Left renal pelvis (tissue), 4 donors: Measurements from ENCODE around the gene TRPM3. TPM values are rescaled to one million over a fixed set of nuclear protein-coding genes. Genes with fewer than 3 reads are reported as not detected.

Experiments used
- DNase-seq, 4 donors: peaks; one replicate each; pipeline ENCODE4 v3.0.0-alpha.2; 2013; ENCODE audit warnings: low read depth in 4 of 4, low spot score in 3 of 4
- polyA plus RNA-seq, 4 donors: library from polyadenylated mRNA; unstranded; fragments of 120-200 nt; gene quantifications; one replicate each; pipeline ENCODE4 v1.2.1, GENCODE V29; 2013; ENCODE audit not compliant: insufficient read length in 4 of 4

Gene TRPM3
- polyA plus RNA-seq, 4 donors = 6.3 to 16.1 (median 14.4) TPM

DNA sequence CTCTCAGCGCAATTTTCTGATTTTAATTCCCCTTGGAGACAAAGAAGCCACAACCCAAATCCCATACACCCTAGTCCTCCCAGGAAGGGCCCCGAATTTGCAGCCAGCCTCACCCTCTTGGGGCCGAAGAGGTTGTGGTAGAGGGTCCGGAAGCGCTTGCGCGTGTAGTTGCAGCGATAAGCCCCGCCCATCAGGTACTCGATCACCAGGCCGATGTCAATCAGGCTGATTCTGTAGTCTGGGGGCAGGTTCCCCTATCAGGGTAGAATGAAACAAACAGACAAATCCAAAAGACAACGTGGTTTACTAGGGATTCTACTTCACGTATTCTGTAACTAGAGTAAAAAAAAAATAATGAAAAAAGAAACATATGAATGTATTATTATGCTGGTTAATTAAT is 496.3 kb downstream of the TRPM3 start:
- no peak for DNase-seq

DNA sequence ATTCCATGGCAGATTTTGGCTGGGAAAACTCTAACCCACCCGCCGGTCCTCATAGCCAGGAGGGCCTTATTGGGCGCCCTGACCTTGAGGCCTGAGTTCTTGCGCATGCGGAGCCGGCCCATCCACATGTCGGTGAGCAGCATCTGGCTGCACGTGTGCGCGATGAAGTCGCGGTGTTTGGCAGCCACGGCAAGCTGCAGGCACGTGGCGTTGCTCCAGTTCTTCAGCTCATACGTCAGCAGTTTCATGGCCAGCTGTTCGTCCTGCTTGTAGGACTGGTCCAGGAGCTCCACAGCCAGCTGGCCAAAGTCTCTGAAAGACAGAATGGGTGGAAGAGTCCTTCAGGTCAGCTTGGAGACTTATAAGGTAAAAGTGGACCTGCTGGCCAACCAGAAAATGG is 502.6 kb downstream of the TRPM3 start:
- no peak for DNase-seq

DNA sequence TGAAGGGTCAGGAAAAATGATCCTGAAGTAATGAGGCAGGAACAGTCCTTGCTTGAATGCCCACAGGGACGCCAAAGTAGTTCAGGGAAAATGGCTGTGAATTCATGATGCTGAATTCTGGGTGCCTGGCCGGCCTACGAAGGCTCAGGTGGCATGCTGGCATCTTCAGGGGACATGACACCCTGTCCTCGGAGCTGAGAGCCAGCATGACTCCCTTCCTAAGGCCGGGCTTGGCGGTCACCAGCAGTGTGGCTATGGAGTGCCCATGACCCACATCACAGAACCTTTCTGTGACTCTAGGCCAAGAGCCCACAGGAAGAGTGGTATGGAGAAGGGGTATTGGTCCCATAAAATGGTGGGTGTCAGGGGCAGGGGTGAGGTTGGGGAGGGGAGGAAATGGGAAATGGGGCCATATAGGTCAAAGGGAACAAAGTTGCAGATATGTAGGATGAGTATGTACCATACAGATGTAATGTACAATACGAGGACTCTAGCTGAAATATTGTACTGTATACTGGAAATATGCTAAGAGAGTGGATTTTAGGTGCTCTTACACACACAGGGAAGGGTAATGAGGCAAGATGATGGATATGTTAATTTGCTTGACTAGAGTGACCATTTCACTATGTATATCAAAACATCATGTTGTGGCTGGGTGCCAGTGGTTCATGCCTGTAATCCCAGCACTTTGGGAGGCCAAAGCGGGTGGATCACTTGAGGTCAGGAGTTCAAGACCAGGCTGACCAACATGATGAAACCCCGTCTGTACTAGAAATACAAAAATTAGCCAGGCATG is 504.2 kb downstream of the TRPM3 start:
- DNase-seq = no peak

DNA sequence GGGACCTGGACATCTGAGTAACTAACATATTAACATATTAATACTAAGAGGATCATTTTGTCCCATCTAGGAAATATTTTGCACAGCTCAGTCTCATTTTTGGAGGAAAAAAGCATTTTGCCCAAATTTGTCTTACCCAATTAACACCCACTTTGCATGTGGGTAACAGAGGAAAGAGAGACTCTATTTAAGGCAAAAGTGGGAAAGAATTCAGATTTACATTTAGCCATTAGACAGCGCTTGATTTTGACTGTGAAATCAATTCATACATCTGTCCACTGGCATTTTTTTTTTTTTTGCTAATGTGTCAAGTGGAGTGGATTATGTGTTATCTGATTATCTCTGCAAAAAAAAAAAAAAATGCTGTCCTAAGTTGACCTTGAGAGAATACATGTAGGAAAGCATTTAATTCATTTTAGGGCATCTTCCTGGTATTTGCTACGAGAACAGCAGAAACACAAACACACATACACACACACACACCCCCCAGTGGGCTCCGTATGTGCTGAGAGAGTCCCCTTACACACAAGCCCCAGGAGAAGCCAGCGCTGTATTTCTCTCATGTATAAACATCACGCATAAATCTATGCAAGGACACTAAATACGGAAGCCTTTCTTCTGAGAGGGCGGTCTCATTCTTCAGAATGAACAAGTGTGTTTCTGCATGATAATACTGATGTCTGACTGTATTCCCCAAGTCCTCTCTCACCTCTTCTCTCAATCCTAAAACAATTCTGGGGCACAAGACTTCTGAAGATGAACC is 505.0 kb downstream of the TRPM3 start:
- no peak for DNase-seq

DNA sequence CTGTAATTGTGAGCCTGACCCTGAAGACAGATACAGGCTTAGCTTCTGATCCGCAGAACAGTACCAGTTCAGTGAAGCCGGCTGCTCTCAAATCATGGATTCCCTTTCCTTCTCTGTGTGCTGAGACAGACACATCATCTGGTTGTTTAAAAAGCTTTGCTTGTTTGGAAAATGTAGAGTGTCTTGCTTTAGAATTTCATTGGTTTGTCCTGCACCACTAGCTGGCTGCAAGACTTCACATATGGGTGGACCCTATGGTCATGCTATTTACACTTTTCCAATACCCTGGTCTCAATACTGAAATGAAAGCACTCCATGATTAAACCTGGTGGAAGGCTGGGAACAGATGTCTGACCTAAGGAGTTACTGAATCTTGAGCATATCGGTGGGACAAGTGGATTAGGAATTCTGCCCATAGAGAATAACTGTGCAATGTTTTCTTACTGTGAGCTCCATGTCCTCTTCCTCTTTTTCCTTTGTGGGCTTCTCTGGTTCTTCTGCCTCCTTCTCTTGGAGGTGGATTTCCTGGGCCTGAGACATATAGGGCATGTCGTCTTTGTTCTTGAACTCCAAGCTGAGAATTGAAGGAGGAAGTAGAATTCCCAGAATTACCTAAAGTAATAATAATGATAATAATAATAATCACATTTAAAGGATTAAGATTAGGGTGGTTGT is 505.8 kb downstream of the TRPM3 start:
- DNase-seq = no peak

DNA sequence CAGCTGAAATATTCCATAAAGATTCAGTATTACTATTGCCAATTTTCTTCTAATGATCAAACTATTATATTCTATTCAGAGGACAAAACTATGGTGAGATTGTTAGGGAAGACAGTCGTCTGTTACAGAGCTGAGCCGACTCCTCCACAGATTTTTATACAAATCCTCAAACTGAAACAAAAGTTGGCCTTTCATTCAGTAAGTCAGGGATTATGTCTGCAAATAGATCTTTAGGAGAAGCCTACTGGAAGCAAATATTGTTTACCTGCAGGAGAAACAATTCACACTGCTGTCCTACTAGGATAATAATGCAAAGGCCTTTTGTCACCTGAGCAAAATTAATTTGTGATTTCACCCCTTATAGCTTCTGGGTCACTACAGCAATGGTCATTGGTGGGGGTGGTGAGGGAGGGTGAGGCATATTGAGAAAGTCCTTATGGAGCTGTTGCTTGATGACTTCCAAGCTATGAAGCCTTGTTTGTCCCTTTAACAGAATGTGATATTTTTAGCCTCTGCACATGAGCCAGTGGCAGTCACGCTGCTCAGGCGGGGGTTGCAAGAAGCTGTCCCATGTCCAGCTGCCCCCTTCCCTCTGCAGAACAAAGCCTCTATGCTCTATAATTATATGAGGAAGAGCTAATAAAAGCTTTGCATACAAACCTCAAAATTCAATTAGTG is 506.5 kb downstream of the TRPM3 start:
- DNase-seq = no peak

DNA sequence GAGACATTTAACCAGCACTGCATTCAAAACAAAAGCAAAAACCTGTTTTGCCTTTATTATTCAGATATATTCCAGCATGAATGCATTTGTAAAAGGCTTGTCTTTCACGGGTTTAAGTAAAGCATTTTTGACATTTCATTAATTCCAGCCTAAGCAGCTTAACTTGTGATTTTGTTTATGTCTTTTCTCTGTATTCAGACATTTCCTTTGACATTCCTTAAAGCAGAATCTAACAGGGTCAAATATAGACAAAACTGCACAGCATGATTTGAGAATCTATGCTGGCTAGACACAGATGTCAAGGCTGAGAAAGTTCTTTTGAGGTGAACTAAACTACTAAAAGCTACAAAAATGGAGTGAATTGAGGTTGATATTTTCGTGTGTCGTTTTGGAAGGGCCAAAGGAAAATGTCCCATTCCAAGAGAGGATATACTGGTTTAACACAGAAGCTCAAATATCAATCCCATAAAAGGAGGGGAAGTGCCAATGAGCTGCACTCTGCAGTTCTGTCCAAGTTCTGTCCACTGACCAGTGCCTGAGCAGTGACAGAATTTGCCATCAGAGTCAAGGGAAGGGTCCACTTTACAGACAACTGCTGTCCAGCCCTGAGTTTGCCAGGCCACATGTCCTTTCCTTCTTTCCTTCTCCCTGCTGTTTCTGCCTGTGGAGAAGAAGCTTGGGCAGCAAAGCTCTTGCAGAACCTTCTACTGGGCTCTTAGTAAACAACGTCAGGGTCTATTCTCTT is 508.2 kb downstream of the TRPM3 start:
- no peak for DNase-seq

DNA sequence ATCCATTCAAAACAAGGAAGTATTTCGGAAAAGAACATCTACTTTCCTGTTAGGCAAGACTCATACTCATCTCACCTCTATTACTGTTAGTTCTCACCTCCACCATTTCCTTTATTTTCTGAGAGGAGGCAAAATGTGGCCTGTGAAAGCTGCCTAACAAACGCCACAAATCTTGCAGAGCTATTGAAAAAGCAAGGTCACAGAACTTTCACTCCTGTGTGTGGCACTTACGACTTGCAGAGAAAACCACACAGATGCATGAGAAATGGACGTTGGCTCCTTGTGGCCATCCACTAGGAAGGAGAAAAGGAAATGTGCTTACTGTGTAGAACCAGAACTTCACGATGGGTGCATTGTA is 511.2 kb downstream of the TRPM3 start:
- no peak for DNase-seq

DNA sequence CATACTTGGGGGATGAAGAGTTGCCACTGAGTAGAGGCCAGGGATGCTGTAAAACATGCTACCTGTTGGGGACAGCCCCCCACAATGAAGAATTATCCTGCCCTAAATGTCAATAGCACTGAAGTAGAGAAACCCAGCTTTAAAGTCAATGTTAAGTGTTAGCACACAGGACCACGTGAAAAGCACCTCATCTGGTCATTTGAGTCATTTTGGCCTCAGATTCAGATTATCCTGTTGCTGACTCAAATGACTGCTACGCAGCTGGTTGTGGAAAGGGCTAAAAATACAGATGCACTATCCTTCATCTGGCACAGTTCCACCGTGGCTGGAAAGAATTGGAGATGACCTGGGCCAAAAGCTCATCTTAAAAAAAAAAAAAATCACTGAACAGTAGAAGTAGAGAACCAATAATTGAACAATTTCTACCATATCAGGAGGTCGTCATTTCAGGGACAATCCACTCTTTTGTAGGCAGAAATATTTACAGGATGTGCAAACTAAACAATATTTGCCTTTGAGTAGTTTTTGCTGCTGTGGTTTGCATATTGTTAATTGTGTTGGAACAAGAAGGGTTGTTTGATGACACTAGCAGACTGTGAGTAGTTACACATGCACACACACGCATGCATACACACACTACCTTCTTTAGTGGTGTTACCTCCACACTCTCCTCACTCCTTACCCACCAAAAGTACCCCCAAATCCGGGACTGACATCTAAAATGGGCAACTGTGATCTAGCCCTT is 511.7 kb downstream of the TRPM3 start:
- no peak for DNase-seq

DNA sequence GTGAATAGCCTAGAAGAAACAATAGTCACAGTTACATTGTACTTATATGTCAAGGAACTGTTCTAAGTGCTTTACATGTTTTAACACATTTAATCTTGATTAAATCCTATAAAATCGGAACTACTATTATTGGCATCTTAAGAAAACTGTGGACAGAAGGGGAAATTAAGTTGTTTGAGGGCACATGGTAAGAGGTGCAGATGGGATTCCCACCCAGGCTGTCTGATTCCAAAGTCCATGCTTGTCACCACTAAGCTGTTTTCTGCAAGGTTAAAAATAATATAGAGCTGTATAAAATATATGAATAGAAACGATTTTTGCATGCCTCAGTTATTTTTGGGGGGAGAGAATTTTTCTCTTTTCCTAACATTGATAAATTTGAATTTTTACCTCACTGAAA is 512.4 kb downstream of the TRPM3 start:
- no peak for DNase-seq

DNA sequence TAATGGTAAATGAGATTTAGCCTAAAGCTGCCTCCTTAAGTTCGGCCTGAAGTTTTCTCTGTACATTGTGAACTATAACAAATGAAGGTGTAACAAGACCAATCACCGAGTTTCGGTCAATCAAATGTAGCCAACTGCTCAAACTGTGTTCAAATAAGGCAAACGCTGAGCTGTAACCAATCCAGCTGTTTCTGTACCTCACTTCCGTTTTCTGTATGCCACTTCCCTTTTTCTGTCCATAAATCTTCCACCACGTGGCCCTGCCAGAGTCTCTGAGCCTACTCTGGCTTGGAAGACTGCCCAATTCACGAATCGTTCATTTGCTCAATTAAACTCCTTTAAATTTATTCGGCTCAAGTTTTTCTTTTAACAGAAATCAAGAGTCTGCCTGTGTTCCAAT is 513.5 kb downstream of the TRPM3 start:
- DNase-seq = no peak

DNA sequence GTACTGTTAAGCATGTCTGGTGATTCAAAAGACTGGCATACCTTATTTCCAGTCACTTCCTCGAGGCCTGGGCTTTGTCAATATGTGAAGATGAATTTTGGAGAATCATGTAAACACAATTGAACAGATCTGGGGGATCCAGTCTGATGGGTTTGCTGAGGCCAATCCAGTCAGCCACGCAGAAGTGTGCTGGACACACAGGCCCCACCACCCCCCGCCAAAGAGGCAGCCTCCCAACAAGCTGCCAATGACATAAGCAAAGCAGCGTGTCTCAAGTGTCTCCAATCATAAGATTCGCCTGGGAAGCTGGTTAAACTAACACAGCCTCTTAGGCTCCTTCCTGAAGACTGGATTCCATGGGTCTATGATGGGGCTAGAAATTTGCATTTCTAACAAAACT is 514.1 kb downstream of the TRPM3 start:
- no peak for DNase-seq

DNA sequence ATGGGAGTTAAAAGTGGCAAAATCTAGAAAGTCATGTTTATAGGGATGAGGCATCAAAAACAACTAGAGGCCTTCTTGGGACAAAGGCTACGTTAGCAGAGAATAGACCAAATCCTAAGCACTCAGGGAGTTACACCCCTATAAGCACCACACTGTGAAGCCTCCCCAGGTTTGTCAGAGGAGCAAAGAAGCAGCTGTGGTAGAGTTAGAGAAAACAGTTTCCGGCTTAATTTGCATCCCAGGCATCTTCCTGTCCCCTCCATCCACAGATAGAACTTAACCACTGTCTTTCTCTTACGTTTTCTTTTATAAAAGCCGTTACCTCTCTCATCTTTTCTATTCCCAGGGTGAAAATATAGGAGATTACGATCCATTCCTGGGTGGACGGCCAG is 518.4 kb downstream of the TRPM3 start:
- DNase-seq = no peak

DNA sequence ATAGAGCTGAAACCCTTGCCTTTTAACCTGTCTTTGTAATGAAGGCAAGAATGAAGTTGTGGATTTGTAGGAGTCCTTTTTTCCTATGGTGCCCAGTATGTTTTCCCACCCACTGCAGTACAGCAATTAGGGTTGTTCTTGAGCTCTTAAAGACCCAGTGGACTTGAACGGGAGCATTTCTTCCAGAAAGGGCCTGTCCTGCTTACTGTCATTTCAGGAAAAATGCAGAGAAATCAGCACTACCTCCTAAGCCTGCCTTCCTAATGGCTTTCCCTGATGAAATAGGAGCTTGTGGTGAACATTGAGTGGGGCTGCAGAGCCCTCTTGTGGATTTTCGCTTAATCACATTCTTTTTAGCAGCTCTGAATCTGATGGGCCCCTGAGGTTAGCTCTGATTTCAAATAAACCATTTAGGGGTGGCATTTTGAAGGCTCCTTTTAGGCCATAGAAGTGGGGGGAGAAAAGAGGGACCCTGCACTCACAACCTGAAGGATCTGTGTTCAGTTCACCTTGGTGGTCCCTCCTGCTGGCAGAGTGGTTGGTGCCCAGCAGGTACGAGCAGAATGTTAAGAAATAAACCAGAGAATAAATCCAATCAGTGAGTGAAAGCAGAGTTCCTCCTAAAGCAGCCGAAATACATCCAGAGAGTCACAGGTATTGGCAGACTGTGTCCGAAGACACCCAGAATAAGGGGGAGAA is 519.0 kb downstream of the TRPM3 start:
- peak; percentile 47 to 52 (median 50) for DNase-seq

DNA sequence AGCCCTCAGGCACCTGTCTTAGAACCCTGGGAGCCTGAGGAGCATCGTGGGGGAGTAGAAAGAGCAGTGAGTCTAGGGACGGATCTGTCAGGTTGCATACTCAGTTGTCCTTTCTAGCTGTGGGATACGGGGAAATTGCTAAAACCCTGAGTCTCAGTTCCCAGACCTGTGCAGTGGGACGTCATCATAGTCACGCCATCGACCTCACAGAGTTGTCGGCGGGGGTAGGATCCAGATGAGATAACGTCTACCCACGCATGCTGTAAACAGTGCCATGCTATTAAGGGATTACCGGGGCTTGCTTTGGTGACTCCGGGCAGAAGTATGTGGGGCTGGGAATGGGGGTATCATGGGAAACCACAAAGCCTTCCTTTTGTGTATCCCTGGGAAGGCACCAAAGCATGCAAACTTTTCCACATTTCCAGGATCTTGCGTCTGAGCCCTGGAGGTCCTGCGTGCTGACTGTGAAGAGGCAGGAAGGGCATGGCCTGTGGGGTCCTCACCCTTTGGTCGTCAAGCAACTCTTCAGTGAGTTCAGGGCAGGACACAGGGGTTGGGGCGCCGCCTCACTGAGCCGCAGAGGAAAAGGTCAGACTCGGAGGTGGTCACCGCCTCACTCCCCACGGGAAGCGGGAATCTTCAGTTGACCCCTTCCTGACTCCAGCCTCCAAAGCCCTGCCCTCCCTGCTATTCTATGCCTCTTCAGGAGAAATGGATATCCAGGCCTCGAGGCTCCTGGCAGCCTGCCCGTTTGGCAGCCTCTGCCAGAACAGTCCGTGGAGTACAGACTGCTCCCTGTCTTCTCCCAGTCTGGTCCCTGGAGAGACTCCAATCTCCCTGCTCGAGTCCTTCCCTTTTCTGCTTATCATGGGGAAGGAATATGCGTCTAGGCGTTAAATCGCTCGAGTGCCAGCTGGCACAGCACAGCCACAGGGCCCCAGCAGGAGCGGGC is 520.1 kb downstream of the TRPM3 start:
- DNase-seq = no peak

DNA sequence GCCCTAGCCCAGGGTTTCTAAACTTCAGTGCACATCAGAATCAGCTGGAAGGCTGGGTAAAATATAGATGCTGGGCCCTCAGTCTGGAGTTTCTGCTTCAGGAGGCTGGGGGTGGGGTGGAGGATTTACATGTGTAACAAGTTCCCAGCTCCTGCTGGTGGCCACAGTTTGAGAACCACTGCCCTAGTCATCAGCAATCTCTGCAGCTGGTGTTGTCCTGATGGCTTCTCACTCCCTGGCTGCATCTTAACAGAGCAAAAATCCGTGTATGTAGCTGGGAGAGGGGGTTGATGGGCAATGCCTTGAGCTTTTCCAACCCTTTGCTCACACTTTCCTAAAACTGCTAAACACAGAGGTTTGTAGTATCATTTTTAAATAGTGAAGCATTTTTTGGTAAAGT is 520.9 kb downstream of the TRPM3 start:
- DNase-seq = no peak

DNA sequence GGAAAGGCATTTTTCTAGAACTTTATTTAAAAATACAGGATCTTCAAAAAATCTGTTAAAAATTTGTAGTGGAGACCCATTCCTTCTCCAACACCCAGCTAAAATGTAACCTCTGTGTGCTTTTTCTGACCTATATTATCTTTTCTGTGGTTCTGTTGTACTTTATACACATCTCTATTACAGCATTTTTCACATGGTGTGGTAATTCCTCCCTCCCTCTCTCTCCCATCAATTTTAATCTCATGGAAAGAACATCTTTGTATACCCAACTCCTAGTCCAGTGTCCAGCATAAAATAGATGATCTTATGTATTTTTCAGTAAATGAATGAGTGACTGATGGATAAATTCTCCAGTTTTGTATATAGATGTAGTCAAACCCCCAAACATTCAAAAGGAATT is 523.5 kb downstream of the TRPM3 start:
- no peak for DNase-seq

DNA sequence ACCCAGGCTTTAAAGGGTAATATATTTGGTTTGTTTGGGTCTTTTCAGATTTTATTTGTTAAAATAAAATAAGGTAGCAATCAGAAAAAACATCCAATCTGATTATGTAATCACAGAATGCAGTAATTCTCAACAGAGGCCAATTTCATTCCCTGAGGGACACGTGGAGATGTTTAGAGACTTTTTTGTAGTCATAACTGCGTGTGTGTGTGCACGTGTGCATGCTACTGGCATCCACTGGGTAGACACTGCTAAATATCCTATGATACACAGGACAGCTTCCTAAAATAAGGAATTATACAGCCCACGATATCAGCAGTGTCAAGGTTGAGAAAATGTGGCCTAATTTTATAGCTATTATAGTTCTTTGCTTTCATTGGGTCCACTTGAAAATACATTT is 526.2 kb downstream of the TRPM3 start:
- DNase-seq = no peak
